GM20431 (cell line): ENCODE data around the gene TMEM115.
"Not testable (repeated sequence)": the region's sequence is repeated elsewhere in the genome, so short reads cannot be mapped to it uniquely, and the experiment has no call there.

Experiments used
- in situ Hi-C: fragments of 300-500 bp; cut with MseI, MboI; formaldehyde crosslinking; loops from one replicate; pipeline ENCODE4 v1.15.0; 2020; ENCODE audit warnings: low sequenced_read_pairs; ENCODE audit not compliant: unreplicated experiment

The TMEM115 gene

GRCh38 chr3:50319894-50320625, 39.3 kb downstream of the TMEM115 start:
- in situ Hi-C loops = no loop called here

DNA sequence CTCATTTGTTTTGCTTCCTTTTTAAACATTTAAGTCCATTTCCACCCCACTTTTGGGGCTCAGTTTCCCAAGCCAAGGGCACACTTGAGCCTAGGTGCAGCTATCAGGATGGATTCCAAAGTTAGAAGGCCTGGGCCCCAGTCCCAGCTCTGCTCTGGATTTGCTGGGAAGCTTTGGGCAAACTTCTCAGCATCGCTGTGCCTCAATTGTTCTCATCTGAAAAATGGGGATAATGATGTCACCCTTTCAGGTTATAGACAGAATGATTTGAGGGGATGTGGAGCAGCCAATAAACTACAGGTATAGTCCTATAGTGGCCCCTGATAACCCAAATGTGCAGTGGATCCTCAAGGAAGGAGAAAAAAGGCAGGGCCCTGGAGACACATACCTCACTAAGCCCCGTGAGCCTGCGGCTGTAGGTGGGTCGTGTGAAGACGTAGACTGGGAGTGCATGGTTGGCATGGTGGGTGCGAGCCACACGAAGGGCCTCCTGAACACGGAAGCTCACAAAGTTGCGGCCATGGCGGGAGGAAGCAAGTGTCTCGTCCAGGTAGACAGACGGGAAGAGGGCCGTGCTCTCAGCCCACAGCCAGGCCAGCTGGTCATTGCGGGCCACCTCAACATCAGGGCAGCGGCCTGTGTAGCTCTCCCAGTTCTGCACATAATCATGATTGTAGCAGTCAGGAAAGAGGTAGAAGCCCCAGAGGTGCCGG, 40.0 kb downstream of the TMEM115 start:
- in situ Hi-C loops = no loop called here

- in situ Hi-C loops = no loop called here
Measured at GRCh38 chr3:50318615-50319014, 40.7 kb downstream of the TMEM115 start.

DNA sequence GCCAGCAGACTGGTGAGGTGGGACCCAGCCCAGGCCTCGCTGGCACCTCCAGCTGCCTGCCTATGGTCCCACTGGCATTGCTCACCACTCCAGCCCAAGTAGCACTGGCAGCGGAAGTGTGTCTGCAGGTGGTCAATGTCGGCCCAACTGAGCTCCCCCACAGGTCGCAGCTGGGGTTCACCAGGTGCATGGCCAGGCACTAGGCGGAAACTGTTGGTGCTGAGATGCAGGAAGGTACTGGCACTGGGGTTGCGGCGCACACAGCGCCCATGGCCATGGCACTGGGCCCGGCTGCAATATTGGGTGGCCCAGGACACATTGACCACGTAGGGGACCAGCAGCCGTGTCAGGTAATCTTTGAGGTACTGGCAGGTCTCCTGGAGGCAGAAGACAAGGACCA, 41.2 kb downstream of the TMEM115 start:
- in situ Hi-C loops = no loop called here

DNA sequence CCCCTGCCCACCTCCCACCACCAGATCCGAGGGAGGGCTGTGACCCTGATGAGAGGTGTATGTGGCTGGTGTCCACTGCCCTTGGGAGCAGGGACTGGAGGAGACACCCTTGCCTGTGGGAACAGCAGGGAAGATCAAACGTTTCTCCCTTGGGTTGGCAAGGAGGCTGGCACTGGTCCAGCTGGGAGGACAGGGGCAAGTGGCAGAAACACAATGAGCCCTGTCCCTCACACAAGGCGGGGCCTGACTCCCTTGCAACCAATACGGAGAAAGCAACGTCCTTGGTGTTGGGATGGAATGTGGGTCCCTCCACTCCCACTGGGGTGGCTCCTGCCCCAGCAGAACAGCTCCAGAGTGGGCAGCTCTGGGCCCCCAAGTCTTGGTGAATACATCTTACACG, 42.0 kb downstream of the TMEM115 start:
- in situ Hi-C loops = no loop called here

GRCh38 chr3:50316657-50317242, 42.6 kb downstream of the TMEM115 start:
- in situ Hi-C loops = no loop called here

DNA sequence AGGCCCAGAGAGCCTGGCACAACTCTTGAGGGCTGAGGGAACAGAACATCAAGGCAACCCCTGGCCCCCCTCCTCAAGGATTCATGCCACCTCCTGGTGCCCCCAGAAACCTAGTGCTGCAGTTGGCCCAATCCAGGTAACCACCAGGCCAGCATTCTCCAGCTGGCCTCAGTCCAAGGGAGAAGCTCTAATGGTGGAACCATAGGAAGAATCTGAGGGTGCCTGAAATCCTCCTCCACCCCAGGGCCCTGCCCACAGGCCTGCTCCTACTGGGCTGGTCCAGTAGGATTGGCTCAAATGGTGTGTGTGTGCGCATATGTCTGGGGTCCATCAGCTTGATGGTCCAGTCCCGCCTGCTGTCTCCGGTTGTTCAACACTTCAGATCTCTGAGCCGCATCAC, 44.5 kb downstream of the TMEM115 start:
- in situ Hi-C loops = no loop called here

GRCh38 chr3:50314342-50314741, 45.0 kb downstream of the TMEM115 start:
- in situ Hi-C loops = no loop called here

- in situ Hi-C loops = not testable (repeated sequence)
Measured at GRCh38 chr3:50312041-50312440, 47.3 kb downstream of the TMEM115 start.
